GM18505 (cell line): ENCODE results near the gene GLIS2.

ENCODE experiments used
- ATAC-seq: cut with Tn5 transposase; IDR thresholded peaks from one replicate; pipeline ENCODE4 v1.9.1; 2021; ENCODE audit not compliant: unreplicated experiment
- POLR2A ChIP-seq: IDR thresholded peaks from 4 replicates; pipeline ENCODE4 v1.6.1; 2011; ENCODE audit warnings: borderline replicate concordance; ENCODE audit not compliant: insufficient read depth, insufficient read length; ENCODE audit errors: extremely low read depth

Gene GLIS2

GRCh38 chr16:4354512-4355409 is 38.9 kb downstream of the GLIS2 start:
- ATAC-seq = no peak
- no peak for TF ChIP-seq POLR2A

- TF ChIP-seq POLR2A = no peak
- no peak for ATAC-seq
Measured at GRCh38 chr16:4356820-4357219, 41.0 kb downstream of the GLIS2 start.

GRCh38 chr16:4358236-4358635 is 42.4 kb downstream of the GLIS2 start:
- no peak for TF ChIP-seq POLR2A
- ATAC-seq = no peak

- no peak for ATAC-seq
- TF ChIP-seq POLR2A = no peak
Measured at GRCh38 chr16:4358831-4359561, 43.1 kb downstream of the GLIS2 start.

GRCh38 chr16:4359914-4360313 is 44.0 kb downstream of the GLIS2 start:
- no peak for ATAC-seq
- no peak for TF ChIP-seq POLR2A

GRCh38 chr16:4360538-4361021 is 44.7 kb downstream of the GLIS2 start:
- no peak for TF ChIP-seq POLR2A
- no peak for ATAC-seq

- ATAC-seq = no peak
- TF ChIP-seq POLR2A = no peak
Measured at GRCh38 chr16:4361033-4361943, 45.4 kb downstream of the GLIS2 start.

GRCh38 chr16:4361944-4362311 is 46.1 kb downstream of the GLIS2 start:
- ATAC-seq = no peak
- TF ChIP-seq POLR2A = no peak

- TF ChIP-seq POLR2A = no peak
- no peak for ATAC-seq
Measured at GRCh38 chr16:4362476-4363135, 46.7 kb downstream of the GLIS2 start.

GRCh38 chr16:4364196-4365013 is 48.5 kb downstream of the GLIS2 start:
- TF ChIP-seq POLR2A = no peak
- no peak for ATAC-seq

GRCh38 chr16:4365014-4365406 is 49.1 kb downstream of the GLIS2 start:
- no peak for TF ChIP-seq POLR2A
- no peak for ATAC-seq

GRCh38 chr16:4365615-4366014 is 49.7 kb downstream of the GLIS2 start:
- TF ChIP-seq POLR2A = no peak
- no peak for ATAC-seq
